ENCODE measurements around the gene SNRPE.

- TF ChIP-seq, protein P1, sequence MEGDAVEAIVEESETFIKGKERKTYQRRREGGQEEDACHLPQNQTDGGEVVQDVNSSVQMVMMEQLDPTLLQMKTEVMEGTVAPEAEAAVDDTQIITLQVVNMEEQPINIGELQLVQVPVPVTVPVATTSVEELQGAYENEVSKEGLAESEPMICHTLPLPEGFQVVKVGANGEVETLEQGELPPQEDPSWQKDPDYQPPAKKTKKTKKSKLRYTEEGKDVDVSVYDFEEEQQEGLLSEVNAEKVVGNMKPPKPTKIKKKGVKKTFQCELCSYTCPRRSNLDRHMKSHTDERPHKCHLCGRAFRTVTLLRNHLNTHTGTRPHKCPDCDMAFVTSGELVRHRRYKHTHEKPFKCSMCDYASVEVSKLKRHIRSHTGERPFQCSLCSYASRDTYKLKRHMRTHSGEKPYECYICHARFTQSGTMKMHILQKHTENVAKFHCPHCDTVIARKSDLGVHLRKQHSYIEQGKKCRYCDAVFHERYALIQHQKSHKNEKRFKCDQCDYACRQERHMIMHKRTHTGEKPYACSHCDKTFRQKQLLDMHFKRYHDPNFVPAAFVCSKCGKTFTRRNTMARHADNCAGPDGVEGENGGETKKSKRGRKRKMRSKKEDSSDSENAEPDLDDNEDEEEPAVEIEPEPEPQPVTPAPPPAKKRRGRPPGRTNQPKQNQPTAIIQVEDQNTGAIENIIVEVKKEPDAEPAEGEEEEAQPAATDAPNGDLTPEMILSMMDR (IDR thresholded peaks at IDR 0.05; ENCODE audit: low read depth, low read length, missing input control): no peak
- TF ChIP-seq, protein P2, sequence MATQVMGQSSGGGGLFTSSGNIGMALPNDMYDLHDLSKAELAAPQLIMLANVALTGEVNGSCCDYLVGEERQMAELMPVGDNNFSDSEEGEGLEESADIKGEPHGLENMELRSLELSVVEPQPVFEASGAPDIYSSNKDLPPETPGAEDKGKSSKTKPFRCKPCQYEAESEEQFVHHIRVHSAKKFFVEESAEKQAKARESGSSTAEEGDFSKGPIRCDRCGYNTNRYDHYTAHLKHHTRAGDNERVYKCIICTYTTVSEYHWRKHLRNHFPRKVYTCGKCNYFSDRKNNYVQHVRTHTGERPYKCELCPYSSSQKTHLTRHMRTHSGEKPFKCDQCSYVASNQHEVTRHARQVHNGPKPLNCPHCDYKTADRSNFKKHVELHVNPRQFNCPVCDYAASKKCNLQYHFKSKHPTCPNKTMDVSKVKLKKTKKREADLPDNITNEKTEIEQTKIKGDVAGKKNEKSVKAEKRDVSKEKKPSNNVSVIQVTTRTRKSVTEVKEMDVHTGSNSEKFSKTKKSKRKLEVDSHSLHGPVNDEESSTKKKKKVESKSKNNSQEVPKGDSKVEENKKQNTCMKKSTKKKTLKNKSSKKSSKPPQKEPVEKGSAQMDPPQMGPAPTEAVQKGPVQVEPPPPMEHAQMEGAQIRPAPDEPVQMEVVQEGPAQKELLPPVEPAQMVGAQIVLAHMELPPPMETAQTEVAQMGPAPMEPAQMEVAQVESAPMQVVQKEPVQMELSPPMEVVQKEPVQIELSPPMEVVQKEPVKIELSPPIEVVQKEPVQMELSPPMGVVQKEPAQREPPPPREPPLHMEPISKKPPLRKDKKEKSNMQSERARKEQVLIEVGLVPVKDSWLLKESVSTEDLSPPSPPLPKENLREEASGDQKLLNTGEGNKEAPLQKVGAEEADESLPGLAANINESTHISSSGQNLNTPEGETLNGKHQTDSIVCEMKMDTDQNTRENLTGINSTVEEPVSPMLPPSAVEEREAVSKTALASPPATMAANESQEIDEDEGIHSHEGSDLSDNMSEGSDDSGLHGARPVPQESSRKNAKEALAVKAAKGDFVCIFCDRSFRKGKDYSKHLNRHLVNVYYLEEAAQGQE (IDR thresholded peaks at IDR 0.05): no peak
- peak; percentile 26 for TF ChIP-seq MAX (IDR thresholded peaks at IDR 0.05)
- TF ChIP-seq RXRA (IDR thresholded peaks at IDR 0.05): peak; percentile 49 to 63
- TF ChIP-seq HNF4A (conservative IDR thresholded peaks at IDR 0.05): peak; percentile 70 to 72
- TF ChIP-seq RAD21 (IDR thresholded peaks at IDR 0.05): peak; percentile 17 to 49
- TF ChIP-seq SP1 (IDR thresholded peaks at IDR 0.05): peak; percentile 38
- TF ChIP-seq, protein P3, sequence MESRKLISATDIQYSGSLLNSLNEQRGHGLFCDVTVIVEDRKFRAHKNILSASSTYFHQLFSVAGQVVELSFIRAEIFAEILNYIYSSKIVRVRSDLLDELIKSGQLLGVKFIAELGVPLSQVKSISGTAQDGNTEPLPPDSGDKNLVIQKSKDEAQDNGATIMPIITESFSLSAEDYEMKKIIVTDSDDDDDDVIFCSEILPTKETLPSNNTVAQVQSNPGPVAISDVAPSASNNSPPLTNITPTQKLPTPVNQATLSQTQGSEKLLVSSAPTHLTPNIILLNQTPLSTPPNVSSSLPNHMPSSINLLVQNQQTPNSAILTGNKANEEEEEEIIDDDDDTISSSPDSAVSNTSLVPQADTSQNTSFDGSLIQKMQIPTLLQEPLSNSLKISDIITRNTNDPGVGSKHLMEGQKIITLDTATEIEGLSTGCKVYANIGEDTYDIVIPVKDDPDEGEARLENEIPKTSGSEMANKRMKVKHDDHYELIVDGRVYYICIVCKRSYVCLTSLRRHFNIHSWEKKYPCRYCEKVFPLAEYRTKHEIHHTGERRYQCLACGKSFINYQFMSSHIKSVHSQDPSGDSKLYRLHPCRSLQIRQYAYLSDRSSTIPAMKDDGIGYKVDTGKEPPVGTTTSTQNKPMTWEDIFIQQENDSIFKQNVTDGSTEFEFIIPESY (IDR thresholded peaks at IDR 0.05): peak; percentile 51
- peak; percentile 45 for TF ChIP-seq YY1 (IDR thresholded peaks at IDR 0.05)
- TF ChIP-seq FOXA1 (IDR thresholded peaks at IDR 0.05): peak; percentile 55
- TF ChIP-seq FOXA2 (IDR thresholded peaks at IDR 0.05): peak; percentile 56
These were observed 52.9 kb downstream of the SNRPE start for GRCh38 chr1:203914292-203914691.
